CD4-positive, alpha-beta memory T cell (primary cell): ENCODE results near the gene TMPRSS5. TPM values are rescaled to one million over a fixed set of nuclear protein-coding genes. Genes with fewer than 3 reads are reported as not detected.

Experiments
- CTCF ChIA-PET: fragments of 350-600 bp; sonication (Branson Sonifier 250); formaldehyde crosslinking; loops from one replicate; lab custom pipeline; 2021; ENCODE audit warnings: inconsistent platforms; ENCODE audit not compliant: partially characterized antibody; lab: Charles Lee
- POLR2A ChIA-PET: fragments of 350-600 bp; sonication (Branson Sonifier 250); formaldehyde crosslinking; loops from one replicate; lab custom pipeline; 2021; ENCODE audit not compliant: partially characterized antibody; lab: Charles Lee
- DNase-seq, 5 donors: peaks; one replicate each; pipeline versions ENCODE4 v3.0.0 to v3.0.0-alpha.2; 2020 to 2022; ENCODE audit warnings: mixed read lengths in 1 of 5
- H3K27ac ChIP-seq: one replicate; pipeline ENCODE4 v1.7.0; 2013; ENCODE audit warnings: low read depth, low read length
- H3K27me3 ChIP-seq: 2 replicates; pipeline ENCODE4 v1.7.0; 2013; ENCODE audit warnings: mild to moderate bottlenecking, low read length, moderate library complexity; ENCODE audit not compliant: insufficient read depth
- H3K36me3 ChIP-seq: 2 replicates; pipeline ENCODE4 v1.7.0; 2013; ENCODE audit warnings: mild to moderate bottlenecking, low read length, moderate library complexity; ENCODE audit not compliant: insufficient read depth
- H3K4me1 ChIP-seq: 2 replicates; pipeline ENCODE4 v1.7.0; 2013; ENCODE audit warnings: mild to moderate bottlenecking, low read length, moderate library complexity; ENCODE audit not compliant: insufficient read depth
- H3K4me3 ChIP-seq, 2 donors: one replicate each; pipeline ENCODE4 v1.7.0; 2013; ENCODE audit warnings: low read length in 2 of 2, mild to moderate bottlenecking in 1 of 2
- H3K9me3 ChIP-seq, 2 donors: one replicate each; pipeline ENCODE4 v1.7.0; 2013; ENCODE audit warnings: low read length in 2 of 2, control low read depth in 1 of 2; ENCODE audit not compliant: control insufficient read depth in 1 of 2
- H3K27ac Mint-ChIP-seq, 7 donors: one replicate each; pipeline ENCODE4 v1.8.0; 2020 to 2021; ENCODE audit warnings: mixed read lengths in 7 of 7, mild to moderate bottlenecking in 6 of 7, inconsistent platforms in 3 of 7, moderate library complexity in 3 of 7
- H3K27me3 Mint-ChIP-seq, 2 donors: one replicate each; pipeline ENCODE4 v1.8.0; 2020 to 2021; ENCODE audit warnings: mixed read lengths in 2 of 2
- H3K36me3 Mint-ChIP-seq, 2 donors: one replicate each; pipeline ENCODE4 v1.8.0; 2020 to 2021; ENCODE audit warnings: mixed read lengths in 2 of 2, inconsistent platforms in 1 of 2, mild to moderate bottlenecking in 1 of 2
- H3K4me1 Mint-ChIP-seq, 4 donors: one replicate each; pipeline ENCODE4 v1.8.0; 2020 to 2021; ENCODE audit warnings: mixed read lengths in 4 of 4, mild to moderate bottlenecking in 1 of 4
- H3K4me3 Mint-ChIP-seq, 8 donors: one replicate each; pipeline ENCODE4 v1.8.0; 2020 to 2021; ENCODE audit warnings: mixed read lengths in 8 of 8, mild to moderate bottlenecking in 7 of 8, moderate library complexity in 6 of 8, inconsistent platforms in 3 of 8
- H3K9me3 Mint-ChIP-seq, 8 donors: one replicate each; pipeline ENCODE4 v1.8.0; 2020 to 2021; ENCODE audit warnings: mixed read lengths in 8 of 8, mild to moderate bottlenecking in 5 of 8, inconsistent platforms in 3 of 8, moderate library complexity in 1 of 8
- intact Hi-C: fragments of 100-400 bp; cut with micrococcal nuclease; formaldehyde crosslinking; loops from one replicate; pipeline ENCODE4 v1.15.1; 2023
- polyA plus RNA-seq, 2 donors: library from polyadenylated mRNA; unstranded; fragments of 300-500 nt; fragmentation: Illumina TruSeq; gene quantifications; one replicate each; pipeline ENCODE4 v1.2.3, GENCODE V29; 2021
- total RNA-seq, 2 experiments: library from RNA; stranded (reverse); gene quantifications; one replicate each; pipeline ENCODE4 v1.2.3, GENCODE V29; 2021

Gene TMPRSS5
- total and polyA plus RNA-seq, 4 experiments from 2014 or later = 0.64 to 1.5 TPM; not detected in 2

DNA sequence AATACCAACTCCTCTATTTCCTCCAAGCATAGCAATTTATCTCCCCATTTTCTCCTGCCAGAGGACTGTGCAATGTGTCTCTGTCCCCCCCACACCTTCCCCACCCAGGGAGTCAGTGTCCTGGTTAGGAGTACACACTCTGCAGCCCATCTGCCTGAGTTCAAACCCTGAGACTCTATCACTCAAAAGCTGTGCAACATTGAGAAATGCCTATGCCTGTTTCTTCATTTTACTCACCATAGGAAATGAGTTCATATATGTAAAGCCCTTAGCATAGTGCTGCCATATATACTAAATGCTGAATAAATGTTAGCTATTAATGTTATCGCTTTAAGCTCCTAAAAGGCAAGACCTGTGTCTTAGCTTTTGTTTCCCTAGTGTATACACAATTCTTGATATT lies 64.0 kb downstream of the TMPRSS5 start:
- Histone ChIP-seq H3K9me3 (no peaks in the 10 kb centered on the region), H3K4me1 (no peaks in the 10 kb centered on the region), H3K4me3 (no peak overlapping the region), H3K27me3 (no peaks in the 10 kb centered on the region), H3K27ac (no peak overlapping the region), H3K36me3 (no peaks in the 10 kb centered on the region)
- Mint-ChIP-seq H3K36me3 (no peaks in the 10 kb centered on the region), H3K27ac (no peak overlapping the region), H3K27me3 (peaks cover 3 to 22% of the 10 kb centered on the region in 2 donors), H3K4me3 (no peak overlapping the region), H3K9me3 (peaks cover 0 to 3% (median 0%) of the 10 kb centered on the region in 8 donors), H3K4me1 (no peaks in the 10 kb centered on the region)
- intact Hi-C loops = no loop called here
- no peak for DNase-seq
- POLR2A ChIA-PET = no interaction called here
- CTCF ChIA-PET = no interaction called here

DNA sequence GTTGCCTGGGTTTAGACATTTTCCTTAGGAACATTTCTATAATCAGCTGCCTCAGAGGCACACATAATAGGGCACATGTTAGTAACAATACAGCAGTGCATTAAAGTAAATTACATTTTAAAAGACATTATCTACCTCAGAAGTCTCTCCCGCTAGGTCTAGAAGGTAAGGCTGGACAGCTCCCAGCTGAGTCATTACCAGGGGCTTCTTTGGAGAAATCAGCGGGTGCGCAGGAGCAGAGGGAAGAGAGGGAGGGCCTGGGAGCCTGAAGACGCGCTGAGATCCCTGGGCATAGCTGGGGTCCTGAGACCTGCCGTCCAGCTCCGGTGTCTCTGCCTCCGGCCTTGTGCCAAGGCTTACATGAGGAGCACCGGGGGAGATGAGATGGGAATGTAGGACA lies 67.7 kb downstream of the TMPRSS5 start:
- Histone ChIP-seq H3K27ac (no peak overlapping the region), H3K9me3 (no peaks in the 10 kb centered on the region), H3K36me3 (no peaks in the 10 kb centered on the region), H3K4me3 (no peak overlapping the region), H3K27me3 (no peaks in the 10 kb centered on the region), H3K4me1 (no peaks in the 10 kb centered on the region)
- Mint-ChIP-seq H3K36me3 (no peaks in the 10 kb centered on the region), H3K4me1 (no peaks in the 10 kb centered on the region), H3K27ac (no peak overlapping the region), H3K27me3 (peaks cover 2 to 22% of the 10 kb centered on the region in 2 donors), H3K4me3 (no peak overlapping the region), H3K9me3 (peaks cover 0 to 5% (median 0%) of the 10 kb centered on the region in 8 donors)
- intact Hi-C loops = no loop called here
- CTCF ChIA-PET = no interaction called here
- DNase-seq = no peak
- POLR2A ChIA-PET = no interaction called here

DNA sequence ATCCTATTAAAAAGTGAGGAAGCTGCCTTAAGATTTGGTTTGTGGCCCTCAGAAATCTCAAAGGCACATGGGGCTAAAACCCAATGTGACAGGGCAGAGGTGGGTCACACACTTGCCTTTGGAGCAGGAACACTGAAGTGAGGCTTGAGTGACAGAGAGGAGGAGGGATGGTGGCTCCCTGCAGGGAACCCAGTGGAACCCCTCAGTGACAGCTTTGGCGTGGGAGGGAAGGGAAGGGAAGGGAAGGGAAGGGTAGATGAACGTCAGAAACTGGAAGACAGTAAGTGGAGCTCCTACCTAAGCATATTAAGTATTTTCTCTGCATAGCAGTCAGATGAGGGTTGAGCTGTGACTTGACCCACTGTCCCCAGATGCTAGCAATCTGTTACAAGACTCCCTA lies 68.5 kb downstream of the TMPRSS5 start:
- intact Hi-C loops = no loop called here
- H3K4me3 ChIP-seq = no peak overlapping the region
- no peaks in the 10 kb centered on the region for H3K36me3 ChIP-seq
- no peak overlapping the region for H3K27ac Mint-ChIP-seq
- no peaks in the 10 kb centered on the region for H3K36me3 Mint-ChIP-seq
- no peak for DNase-seq
- H3K4me3 Mint-ChIP-seq = no peak overlapping the region
- no peaks in the 10 kb centered on the region for H3K27me3 ChIP-seq
- ChIA-PET CTCF (no interaction called here), POLR2A (no interaction called here)
- H3K9me3 Mint-ChIP-seq = peaks cover 0 to 5% (median 0%) of the 10 kb centered on the region in 8 donors
- H3K27ac ChIP-seq = no peak overlapping the region
- H3K9me3 ChIP-seq = no peaks in the 10 kb centered on the region
- no peaks in the 10 kb centered on the region for H3K4me1 Mint-ChIP-seq
- H3K27me3 Mint-ChIP-seq = peaks cover 2 to 17% of the 10 kb centered on the region in 2 donors
- H3K4me1 ChIP-seq = no peaks in the 10 kb centered on the region

Other genes starting within 250 kb of the TMPRSS5 start
- not detected for gene DRD2, start 230.9 kb downstream of the TMPRSS5 start, total RNA-seq
- not detected for gene DRD2, start 230.9 kb downstream of the TMPRSS5 start, polyA plus RNA-seq
- 1 to 10 TPM; 8.7 to 9.7 TPM for gene ZW10, start 67.4 kb upstream of the TMPRSS5 start, total RNA-seq
- gene ZW10, start 67.4 kb upstream of the TMPRSS5 start, polyA plus RNA-seq = 10 to 100 TPM; 11.3 to 14.0 TPM
- gene CLDN25, start 73.5 kb upstream of the TMPRSS5 start, total RNA-seq = not detected
- gene CLDN25, start 73.5 kb upstream of the TMPRSS5 start, polyA plus RNA-seq = not detected
- gene USP28, start 169.3 kb upstream of the TMPRSS5 start, total RNA-seq = 10 to 100 TPM; 17.2 to 17.3 TPM
- 10 to 100 TPM; 19.3 to 22.4 TPM for gene USP28, start 169.3 kb upstream of the TMPRSS5 start, polyA plus RNA-seq
- gene HTR3B, start 198.5 kb upstream of the TMPRSS5 start, total RNA-seq = not detected
- gene HTR3B, start 198.5 kb upstream of the TMPRSS5 start, polyA plus RNA-seq = not detected